Muscle of back (tissue), 11 donors: ENCODE measurements around the gene SBK2. TPM values are rescaled to one million over a fixed set of nuclear protein-coding genes. Genes with fewer than 3 reads are reported as not detected.

Experiments used
- DNase-seq, 3 donors: peaks; one replicate each; pipeline versions ENCODE4 v3.0.0 to v3.0.0-alpha.2; 2013
- polyA plus RNA-seq, 10 donors: library from polyadenylated mRNA; unstranded; fragments of 120-200 nt; gene quantifications; one replicate each; pipeline ENCODE4 v1.2.1, GENCODE V29; 2013; ENCODE audit not compliant: insufficient read length in 10 of 10

SBK2 gene
- polyA plus RNA-seq, 10 donors, result 0.90 to 6.8 (median 3.3) TPM

DNA sequence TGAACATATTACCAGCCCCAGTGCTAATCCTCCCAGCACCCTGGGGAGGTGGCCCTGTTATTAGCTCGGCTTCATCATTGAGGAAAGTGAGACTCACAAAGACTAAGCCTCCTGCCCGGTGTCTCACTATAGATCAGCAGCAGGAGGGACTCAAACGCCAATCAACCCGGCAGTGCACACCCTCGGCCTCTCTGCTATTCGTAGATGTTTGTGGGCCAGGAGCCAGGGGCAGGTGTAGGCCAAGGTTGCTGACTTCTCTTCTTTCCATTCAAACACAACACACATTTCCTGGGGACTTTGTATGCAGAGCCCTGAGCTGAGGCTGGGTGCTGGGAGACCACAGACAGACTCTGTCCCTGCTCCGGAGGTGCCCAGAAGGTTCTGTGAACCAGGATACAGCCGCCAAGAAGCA is 17.8 kb upstream of the SBK2 start:
- no peak for DNase-seq

DNA sequence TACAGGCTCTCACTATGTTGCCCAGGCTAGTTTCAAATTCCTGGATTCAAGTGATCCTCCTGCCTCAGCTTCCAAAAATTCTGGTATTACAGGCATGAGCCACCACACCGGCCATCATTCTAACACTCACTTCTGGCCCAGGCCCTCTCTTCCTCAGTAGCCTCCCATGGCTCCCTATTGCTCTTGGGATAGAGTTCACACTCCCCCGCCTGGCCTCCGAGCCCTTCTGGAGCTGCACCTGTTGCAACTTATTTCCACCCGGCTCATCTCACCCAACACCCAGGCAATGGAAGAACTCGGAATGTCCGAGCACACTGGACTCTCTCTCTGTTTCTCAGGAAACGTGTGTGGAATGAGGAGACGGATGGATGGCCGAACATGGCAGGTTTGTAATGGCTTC is 17.4 kb upstream of the SBK2 start:
- DNase-seq, result no peak

DNA sequence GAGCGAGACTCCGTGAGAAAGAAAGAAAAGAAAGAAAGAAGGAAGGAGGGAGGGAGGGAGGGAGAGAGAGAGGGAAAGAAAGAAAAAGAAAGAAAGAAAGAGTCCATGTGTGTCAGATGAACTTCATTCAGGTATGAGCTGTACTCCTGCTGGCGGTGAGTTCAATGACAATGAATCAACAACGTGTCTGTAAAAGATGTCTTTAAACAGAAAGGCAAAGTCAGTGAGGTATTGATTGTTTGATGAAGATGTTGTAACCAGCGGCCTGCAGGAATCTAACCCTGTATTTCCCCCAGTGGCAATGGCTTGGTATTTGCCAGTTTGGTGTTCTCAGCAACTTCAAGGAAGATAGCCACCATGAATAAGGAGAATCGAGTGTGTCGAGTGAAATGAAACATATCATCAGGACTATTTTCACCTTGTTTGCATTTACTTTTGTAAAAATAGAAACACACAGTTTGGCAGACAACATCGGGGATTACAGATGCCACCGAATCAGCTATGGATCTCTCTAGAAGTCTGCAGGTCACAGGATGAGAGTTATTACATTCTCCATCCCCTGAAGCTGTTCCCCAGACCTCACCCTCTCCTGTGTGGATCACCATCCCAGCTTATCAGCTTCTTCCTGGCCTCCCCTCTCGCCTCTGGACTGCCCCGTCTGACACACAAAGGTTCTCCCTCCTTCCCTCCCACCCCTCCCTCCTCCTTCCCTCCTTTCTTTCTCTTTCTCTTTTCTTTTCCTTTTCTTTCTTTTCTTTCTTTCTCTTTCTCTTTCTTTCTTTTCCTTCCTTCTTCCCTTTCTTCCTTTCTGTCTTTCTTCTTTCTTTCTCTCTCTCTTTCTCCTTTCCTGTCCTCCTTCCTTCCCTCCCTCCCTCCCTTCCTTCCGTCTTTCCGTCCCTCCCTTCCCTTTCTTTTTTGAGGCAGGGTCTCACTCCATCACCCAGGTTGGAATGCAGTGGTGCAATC is 16.6 kb upstream of the SBK2 start:
- DNase-seq, result no peak

DNA sequence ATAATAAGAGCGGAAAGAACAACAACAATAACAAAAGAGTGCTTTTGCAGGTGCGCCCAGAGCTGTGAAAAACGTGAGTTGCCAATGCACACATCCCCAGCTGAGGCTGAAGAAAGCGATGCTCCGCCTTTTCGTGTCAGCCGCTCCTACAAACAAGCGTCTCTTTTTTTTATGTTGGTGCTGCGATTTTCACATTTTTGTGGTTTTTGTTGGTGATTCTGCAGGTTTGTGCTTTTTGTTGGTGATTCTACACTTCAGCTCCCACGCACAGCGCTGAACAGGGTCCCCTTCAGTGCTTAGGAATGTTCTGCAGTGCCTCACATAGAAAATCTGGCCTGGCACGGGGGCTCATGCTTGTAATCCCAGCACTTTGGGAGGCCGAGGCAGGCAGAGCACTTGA is 15.7 kb upstream of the SBK2 start:
- DNase-seq, result peak in 1 of 3 donors; percentile 67

DNA sequence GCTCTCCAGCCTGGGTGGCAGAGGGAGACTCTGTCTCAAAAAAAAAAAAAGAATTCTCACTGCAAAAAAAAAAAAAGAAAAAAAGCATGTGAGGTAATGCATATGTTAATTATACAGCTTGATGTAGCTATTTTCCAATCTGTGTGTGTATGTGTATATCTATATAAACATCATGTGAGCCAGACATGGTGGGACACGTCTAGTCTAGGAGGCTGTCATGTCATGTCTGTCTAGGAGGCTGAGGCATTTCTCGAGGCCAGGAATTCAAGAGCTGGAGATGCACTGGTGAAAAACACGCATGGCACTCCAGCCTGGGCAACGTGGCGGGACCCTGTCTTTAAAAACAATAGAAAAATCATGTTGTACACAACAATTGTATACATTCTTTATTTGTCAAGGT is 15.3 kb upstream of the SBK2 start:
- no peak for DNase-seq

DNA sequence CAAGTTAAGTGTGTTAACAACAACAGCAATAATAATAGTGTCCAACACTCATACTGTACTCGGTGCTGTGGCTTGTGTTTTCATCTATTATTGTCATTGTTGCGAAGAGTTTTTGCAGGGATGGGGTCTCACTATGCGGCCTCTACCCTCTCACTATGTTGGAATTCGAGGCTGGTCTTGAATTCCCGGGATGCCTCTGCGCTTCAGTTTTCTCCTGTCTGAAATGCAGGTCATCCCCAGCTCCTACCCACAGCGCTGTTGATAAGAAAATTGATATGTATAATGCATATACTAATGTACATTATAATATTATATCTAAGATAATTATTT is 13.4 kb upstream of the SBK2 start:
- DNase-seq, result no peak

DNA sequence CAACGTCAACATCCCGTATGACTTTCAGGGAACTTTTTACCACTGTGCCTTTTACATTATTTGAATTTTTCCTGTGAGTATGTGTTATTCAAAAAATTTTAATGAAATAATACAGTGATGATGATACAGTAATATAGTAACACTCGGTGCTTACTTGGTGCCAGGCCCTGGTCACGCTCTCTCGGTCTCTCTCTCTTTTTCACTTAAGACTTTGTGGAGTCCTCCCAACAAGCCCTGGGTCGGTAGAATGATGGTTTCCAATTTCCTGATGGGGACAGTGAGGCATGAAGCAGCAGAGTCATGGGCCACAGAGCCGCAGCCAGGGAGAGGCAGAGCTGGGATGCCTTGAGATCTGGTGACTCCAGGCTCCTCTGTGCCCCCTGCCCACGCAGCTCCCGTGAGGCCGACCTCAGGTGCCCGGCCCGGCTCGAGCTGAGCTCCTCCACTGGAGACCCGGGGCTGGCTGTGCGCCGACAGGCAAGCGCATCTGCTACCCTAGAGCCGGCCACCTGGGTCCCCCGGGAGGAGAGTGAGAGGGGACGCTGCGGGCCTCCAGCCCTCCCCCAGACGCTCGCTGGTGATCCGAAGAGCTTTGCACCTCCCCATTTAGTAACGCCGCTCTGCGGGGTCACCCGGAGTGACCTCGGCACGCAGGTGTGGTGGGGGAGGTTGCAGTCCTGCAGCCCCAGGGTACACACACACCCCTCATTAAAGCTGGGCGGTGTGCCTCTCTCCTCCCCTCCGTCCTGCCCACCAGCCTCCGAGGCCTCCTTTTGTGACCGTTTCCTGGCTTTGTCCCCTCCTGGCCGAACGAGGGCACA is 12.8 kb upstream of the SBK2 start:
- DNase-seq, result peak in 1 of 3 donors; percentile 86

GRCh38 chr19:55546822-55547614 is 10.1 kb upstream of the SBK2 start:
- peak in 1 of 3 donors; percentile 64 for DNase-seq

DNA sequence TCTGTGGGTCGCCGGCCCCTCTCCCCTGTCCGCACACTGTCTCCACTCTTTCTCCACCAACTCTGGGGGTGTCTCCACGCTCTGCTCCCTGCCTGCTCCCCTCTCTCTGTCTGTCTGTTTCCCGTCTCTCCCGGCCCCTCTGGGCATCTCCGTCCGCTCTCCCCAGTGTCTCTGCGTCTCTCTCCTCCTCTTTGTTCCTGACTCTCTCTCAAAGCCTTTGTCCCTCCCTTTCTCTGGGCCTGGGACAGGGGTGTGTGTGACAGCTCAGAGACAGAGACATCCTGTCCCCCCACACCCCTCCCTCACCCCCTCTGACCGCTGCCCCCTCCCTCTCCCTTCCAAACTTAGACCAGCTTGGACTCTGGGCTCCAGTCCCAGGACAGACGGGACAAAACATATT is 9.1 kb upstream of the SBK2 start:
- DNase-seq, result no peak

- no peak for DNase-seq
Measured at GRCh38 chr19:55545443-55545842, 8.5 kb upstream of the SBK2 start, which contains the start of gene SBK3. Gene SBK3, minus strand, starts transcription at chr19:55545543. Its CDS starts 0 bp downstream, at chr19:55545543.

GRCh38 chr19:55544776-55545439 is 8.0 kb upstream of the SBK2 start:
- no peak for DNase-seq

DNA sequence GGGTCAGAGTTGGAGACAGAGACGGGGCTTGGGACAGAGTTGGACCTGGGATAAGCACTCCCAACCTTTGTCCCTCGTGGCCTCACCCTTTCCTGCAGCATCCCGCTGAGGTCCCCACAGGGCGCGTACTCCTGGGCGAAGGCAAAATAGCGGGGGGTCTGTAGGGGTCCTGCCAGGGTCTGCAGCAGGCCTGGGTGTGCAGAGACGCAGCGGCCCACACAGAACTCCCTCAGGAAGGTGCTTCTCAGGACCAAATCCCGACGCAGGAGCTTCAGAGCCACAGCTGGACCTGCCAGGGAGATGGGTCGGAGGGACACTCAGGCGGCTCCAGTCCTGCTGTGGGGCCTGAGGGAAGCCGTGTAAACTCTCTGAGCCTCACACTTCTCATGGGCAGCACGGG is 7.1 kb upstream of the SBK2 start:
- no peak for DNase-seq

DNA sequence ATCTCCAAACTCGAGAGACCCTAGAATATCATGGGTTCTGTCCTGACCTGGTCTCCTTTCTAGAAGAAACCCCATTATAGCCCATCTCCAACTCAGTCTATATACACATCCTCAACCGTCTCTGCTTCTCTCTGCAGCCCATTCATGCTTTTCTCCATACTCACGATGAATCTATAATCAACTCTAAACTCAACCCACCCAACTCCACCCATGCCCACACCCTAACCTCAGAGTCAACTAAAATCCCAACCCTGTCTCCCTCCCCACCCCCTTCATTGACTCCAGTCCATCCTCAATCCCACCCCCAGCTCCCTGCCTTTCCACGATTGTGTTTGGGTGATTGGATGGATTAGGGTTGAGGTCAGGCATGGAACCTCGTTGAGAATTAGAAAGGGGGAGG is 6.6 kb upstream of the SBK2 start:
- DNase-seq, result no peak

GRCh38 chr19:55542292-55542855 is 5.4 kb upstream of the SBK2 start:
- DNase-seq, result no peak

DNA sequence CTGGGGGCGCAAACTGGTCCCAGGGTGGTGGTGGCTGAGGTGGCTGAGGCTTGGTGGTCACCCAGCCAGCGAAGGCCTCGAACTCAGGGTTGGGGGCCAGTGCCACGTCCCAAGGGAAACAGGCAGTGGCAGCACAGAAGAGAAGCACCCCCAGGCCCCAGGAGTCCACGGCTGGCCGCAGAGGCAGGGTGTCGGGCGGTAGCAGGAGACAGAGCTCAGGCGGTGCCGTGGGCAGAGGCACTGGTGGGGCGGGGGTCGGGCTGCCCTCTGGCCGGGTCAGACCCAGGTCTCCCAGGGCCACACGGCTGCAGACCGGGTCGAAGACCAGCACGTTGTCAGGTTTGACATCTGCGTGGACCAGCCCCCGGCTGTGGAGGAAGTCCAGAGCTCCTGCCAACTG is 4.2 kb upstream of the SBK2 start:
- DNase-seq, result no peak

GRCh38 chr19:55540619-55541018 is 3.7 kb upstream of the SBK2 start:
- no peak for DNase-seq

GRCh38 chr19:55539090-55539984 is 2.4 kb upstream of the SBK2 start:
- DNase-seq, result no peak

DNA sequence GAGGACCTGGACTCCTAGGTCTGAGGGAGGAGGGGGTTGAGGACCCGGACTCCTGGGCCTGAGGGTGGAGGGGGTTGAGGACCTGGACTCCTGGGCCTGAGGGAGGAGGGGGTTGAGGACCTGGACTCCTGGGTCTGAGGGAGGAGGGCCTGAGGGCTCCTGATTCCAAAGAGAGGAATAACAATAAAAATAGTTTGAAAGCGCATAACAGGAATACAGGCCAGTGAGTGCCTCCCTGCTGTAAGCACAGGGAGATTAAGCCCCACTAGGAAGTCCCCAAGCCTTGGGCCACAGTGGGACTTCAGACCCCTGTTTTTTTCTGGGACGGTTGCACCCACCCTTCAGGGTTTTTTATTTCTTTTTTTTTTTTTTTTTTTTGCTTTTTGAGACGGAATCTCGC is 1.2 kb upstream of the SBK2 start:
- DNase-seq, result no peak

GRCh38 chr19:55537741-55538111 is 793 bp upstream of the SBK2 start:
- DNase-seq, result peak; percentile 53 to 81 (median 77)

GRCh38 chr19:55536366-55536765 is 567 bp downstream of the SBK2 start:
- DNase-seq, result no peak
